AG09319 (cell line): Measurements from ENCODE around the gene PLBD2.

Source experiments
- DNase-seq: peaks from one replicate; pipeline ENCODE4 v3.0.0-alpha.2; 2010; ENCODE audit warnings: low read depth; ENCODE audit errors: extremely low read depth
- CTCF ChIP-seq: IDR thresholded peaks from 2 replicates; pipeline ENCODE4 v1.5.1; 2011; ENCODE audit warnings: low read depth, mild to moderate bottlenecking, inconsistent platforms, low read length, moderate library complexity

PLBD2 gene

GRCh38 chr12:113364698-113365097, 6.3 kb downstream of the PLBD2 start:
- TF ChIP-seq CTCF: no peak
- no peak for DNase-seq

- TF ChIP-seq CTCF: no peak
- no peak for DNase-seq
Observed at GRCh38 chr12:113365639-113366395, 7.4 kb downstream of the PLBD2 start.

- no peak for DNase-seq
- no peak for TF ChIP-seq CTCF
Observed at GRCh38 chr12:113366827-113367226, 8.4 kb downstream of the PLBD2 start.

GRCh38 chr12:113368331-113368730, 9.9 kb downstream of the PLBD2 start:
- no peak for DNase-seq
- no peak for TF ChIP-seq CTCF

- DNase-seq: no peak
- no peak for TF ChIP-seq CTCF
Observed at GRCh38 chr12:113369391-113369985, 11.1 kb downstream of the PLBD2 start.

GRCh38 chr12:113370923-113371682, 12.7 kb downstream of the PLBD2 start:
- TF ChIP-seq CTCF: no peak

GRCh38 chr12:113371808-113372207, 13.4 kb downstream of the PLBD2 start:
- DNase-seq: no peak
- TF ChIP-seq CTCF: no peak

More at GRCh38 chr12:113370923-113371682, 12.7 kb downstream of the PLBD2 start:
- DNase-seq: no peak
